IPS-15b (cell line): Measurements from ENCODE around the gene RTN4.

Source experiments
- H3K27me3 ChIP-seq: one replicate; pipeline ENCODE4 v1.6.1; 2013; ENCODE audit warnings: low read length; ENCODE audit not compliant: control insufficient read depth, insufficient read depth
- H3K36me3 ChIP-seq: one replicate; pipeline ENCODE4 v1.6.1; 2013; ENCODE audit warnings: low read length; ENCODE audit not compliant: control insufficient read depth, insufficient read depth
- H3K4me1 ChIP-seq: one replicate; pipeline ENCODE4 v1.6.1; 2013; ENCODE audit warnings: mild to moderate bottlenecking, low read length; ENCODE audit not compliant: control insufficient read depth, insufficient read depth
- H3K4me3 ChIP-seq: one replicate; pipeline ENCODE4 v1.5.1; 2013; ENCODE audit warnings: low read depth, low read length
- H3K9ac ChIP-seq: one replicate; pipeline ENCODE4 v1.6.1; 2013; ENCODE audit warnings: low read depth, mild to moderate bottlenecking, low read length
- H3K9me3 ChIP-seq: one replicate; pipeline ENCODE4 v1.6.1; 2013; ENCODE audit warnings: mild to moderate bottlenecking, low read length; ENCODE audit not compliant: control insufficient read depth, insufficient read depth

Gene RTN4

GRCh38 chr2:54969940-54970338, 80.3 kb downstream of the RTN4 start:
- Histone ChIP-seq H3K27me3 (no peaks in the 10 kb centered on the region), H3K4me3 (no peak overlapping the region), H3K4me1 (no peaks in the 10 kb centered on the region), H3K9ac (no peak overlapping the region), H3K36me3 (peaks cover 8% of the 10 kb centered on the region), H3K9me3 (no peaks in the 10 kb centered on the region)

GRCh38 chr2:54969295-54969939, 80.8 kb downstream of the RTN4 start:
- Histone ChIP-seq H3K4me1 (no peaks in the 10 kb centered on the region), H3K27me3 (no peaks in the 10 kb centered on the region), H3K9ac (no peak overlapping the region), H3K4me3 (no peak overlapping the region), H3K9me3 (no peaks in the 10 kb centered on the region), H3K36me3 (peaks cover 9% of the 10 kb centered on the region)

GRCh38 chr2:54968561-54969218, 81.6 kb downstream of the RTN4 start:
- Histone ChIP-seq H3K9ac (no peak overlapping the region), H3K27me3 (no peaks in the 10 kb centered on the region), H3K4me1 (no peaks in the 10 kb centered on the region), H3K9me3 (no peaks in the 10 kb centered on the region), H3K36me3 (peaks cover 8% of the 10 kb centered on the region), H3K4me3 (no peak overlapping the region)

GRCh38 chr2:54967759-54968365, 82.4 kb downstream of the RTN4 start:
- Histone ChIP-seq H3K9ac (no peak overlapping the region), H3K9me3 (no peaks in the 10 kb centered on the region), H3K27me3 (no peaks in the 10 kb centered on the region), H3K36me3 (peaks cover 7% of the 10 kb centered on the region), H3K4me1 (no peaks in the 10 kb centered on the region), H3K4me3 (no peak overlapping the region)

- no peaks in the 10 kb centered on the region for H3K9me3 ChIP-seq
- peaks cover 7% of the 10 kb centered on the region for H3K36me3 ChIP-seq
- no peak overlapping the region for H3K4me3 ChIP-seq
- no peaks in the 10 kb centered on the region for H3K4me1 ChIP-seq
- H3K9ac ChIP-seq = no peak overlapping the region
- no peaks in the 10 kb centered on the region for H3K27me3 ChIP-seq
These were observed 83.0 kb downstream of the RTN4 start for GRCh38 chr2:54967269-54967668.

- H3K4me1 ChIP-seq = no peaks in the 10 kb centered on the region
- H3K36me3 ChIP-seq = peaks cover 7% of the 10 kb centered on the region
- H3K9ac ChIP-seq = no peak overlapping the region
- H3K27me3 ChIP-seq = no peaks in the 10 kb centered on the region
- no peak overlapping the region for H3K4me3 ChIP-seq
- no peaks in the 10 kb centered on the region for H3K9me3 ChIP-seq
These were observed 83.4 kb downstream of the RTN4 start for GRCh38 chr2:54966837-54967236.

GRCh38 chr2:54966165-54966832, 84.0 kb downstream of the RTN4 start:
- Histone ChIP-seq H3K9ac (no peak overlapping the region), H3K9me3 (no peaks in the 10 kb centered on the region), H3K27me3 (no peaks in the 10 kb centered on the region), H3K4me1 (no peaks in the 10 kb centered on the region), H3K4me3 (no peak overlapping the region), H3K36me3 (peaks cover 7% of the 10 kb centered on the region)

- Histone ChIP-seq H3K36me3 (peaks cover 7% of the 10 kb centered on the region), H3K27me3 (no peaks in the 10 kb centered on the region), H3K9ac (no peak overlapping the region), H3K4me1 (no peaks in the 10 kb centered on the region), H3K4me3 (no peak overlapping the region), H3K9me3 (no peaks in the 10 kb centered on the region)
These were observed 84.8 kb downstream of the RTN4 start for GRCh38 chr2:54965425-54965824.

GRCh38 chr2:54964816-54965215, 85.4 kb downstream of the RTN4 start:
- Histone ChIP-seq H3K4me1 (no peaks in the 10 kb centered on the region), H3K9me3 (no peaks in the 10 kb centered on the region), H3K36me3 (peaks cover 7% of the 10 kb centered on the region), H3K9ac (no peak overlapping the region), H3K27me3 (no peaks in the 10 kb centered on the region), H3K4me3 (no peak overlapping the region)

- Histone ChIP-seq H3K9ac (no peak overlapping the region), H3K9me3 (no peaks in the 10 kb centered on the region), H3K4me1 (no peaks in the 10 kb centered on the region), H3K4me3 (no peak overlapping the region), H3K27me3 (no peaks in the 10 kb centered on the region), H3K36me3 (peaks cover 7% of the 10 kb centered on the region)
These were observed 86.0 kb downstream of the RTN4 start for GRCh38 chr2:54964271-54964670.

- no peak overlapping the region for H3K4me3 ChIP-seq
- no peak overlapping the region for H3K9ac ChIP-seq
- no peaks in the 10 kb centered on the region for H3K4me1 ChIP-seq
- peaks cover 5% of the 10 kb centered on the region for H3K36me3 ChIP-seq
- H3K9me3 ChIP-seq = no peaks in the 10 kb centered on the region
- H3K27me3 ChIP-seq = no peaks in the 10 kb centered on the region
These were observed 86.8 kb downstream of the RTN4 start for GRCh38 chr2:54963476-54963875.
